ENCODE measurements around the gene CLBA1.

GRCh38 chr14:105022276-105022670 is 36.7 kb downstream of the CLBA1 start:
- TF ChIP-seq CTCF (IDR thresholded peaks at IDR 0.05) (no peak), POLR2AphosphoS5 (IDR thresholded peaks at IDR 0.05; ENCODE audit: insufficient read depth in 1 of 2, low read depth in 1 of 2) (no peak), POLR2A (IDR thresholded peaks at IDR 0.05) (no peak)

Data from vagina (tissue), 2 donors.